G401.6 (cell line): ENCODE measurements around the gene PISD.

Source experiments
- FAIRE-seq: peaks from 2 replicates; lab custom pipeline; 2012; peaks lifted over from hg19 to GRCh38; lab: Jason Lieb, UNC

Gene PISD

DNA sequence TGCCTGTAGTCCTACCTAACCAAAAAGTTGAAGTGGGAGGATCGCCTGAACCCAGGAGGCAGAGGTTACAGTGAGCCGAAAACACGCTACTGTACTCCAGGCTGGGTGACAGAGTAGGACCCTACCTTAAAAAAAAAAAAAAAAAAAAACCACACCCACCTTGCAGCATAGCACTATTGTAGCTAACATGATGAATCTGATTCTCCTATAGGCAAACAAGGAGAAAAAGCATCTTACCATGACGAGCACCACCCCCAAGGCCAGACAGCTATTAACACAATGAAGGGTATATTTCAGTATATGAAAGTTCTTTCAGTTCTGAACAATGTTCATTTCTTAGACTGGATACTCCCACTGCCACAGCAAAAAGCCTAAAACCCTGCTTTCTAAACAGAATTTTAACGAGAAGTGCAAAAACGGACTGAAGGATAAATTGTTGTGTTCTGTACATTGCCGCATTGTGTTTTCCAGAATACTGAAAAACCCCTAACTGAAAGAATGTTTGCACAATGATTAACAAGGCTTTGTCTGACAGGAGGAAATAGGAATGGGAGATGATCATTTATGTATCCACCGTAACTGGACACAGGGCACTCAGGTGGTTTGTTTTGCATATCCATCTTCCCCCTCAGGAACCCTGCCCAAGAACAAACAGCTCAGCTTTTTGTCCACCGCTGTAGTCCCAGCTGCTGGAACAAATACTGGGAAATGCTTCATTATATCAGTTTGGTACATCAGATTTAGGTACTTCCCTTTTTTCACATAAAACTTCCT lies 8.9 kb downstream of the PISD start:
- FAIRE-seq, result no peak

DNA sequence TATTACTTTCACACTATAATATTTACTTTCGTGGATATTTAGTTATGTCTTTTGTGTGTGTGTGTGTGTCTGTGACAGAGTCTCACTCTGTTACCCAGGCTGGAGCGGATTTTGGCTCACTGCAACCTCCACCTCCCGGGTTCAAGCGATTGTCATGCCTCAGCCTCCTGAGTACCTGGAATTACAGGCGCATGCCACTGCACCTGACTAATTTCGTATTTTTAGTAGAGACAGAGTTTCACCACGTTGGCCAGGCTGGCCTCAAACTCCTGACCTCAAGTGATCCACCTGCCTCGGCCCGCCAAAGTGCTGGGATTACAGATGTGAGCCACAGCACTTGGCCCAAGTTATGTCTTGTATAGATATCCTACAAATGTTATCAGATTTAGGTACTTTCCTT lies 9.9 kb downstream of the PISD start:
- FAIRE-seq, result no peak

DNA sequence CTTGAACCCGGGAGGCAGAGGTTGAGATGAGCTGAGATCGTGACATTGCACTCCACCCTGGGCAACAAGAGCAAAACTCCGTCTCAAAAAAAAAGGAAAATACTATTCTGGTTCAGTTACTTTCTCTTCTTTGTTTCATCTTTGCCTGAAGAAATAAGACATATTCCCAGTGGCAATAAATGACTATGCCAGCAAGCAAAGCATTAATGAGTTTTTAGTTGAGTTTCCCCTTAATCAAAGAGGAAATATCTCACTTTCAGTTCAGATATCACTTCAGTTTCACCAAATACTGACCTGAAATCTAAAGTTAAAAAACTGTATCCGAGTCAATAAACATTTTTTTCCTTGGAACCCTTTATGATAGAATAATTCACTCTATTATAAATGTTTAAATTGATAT lies 10.4 kb downstream of the PISD start:
- no peak for FAIRE-seq

DNA sequence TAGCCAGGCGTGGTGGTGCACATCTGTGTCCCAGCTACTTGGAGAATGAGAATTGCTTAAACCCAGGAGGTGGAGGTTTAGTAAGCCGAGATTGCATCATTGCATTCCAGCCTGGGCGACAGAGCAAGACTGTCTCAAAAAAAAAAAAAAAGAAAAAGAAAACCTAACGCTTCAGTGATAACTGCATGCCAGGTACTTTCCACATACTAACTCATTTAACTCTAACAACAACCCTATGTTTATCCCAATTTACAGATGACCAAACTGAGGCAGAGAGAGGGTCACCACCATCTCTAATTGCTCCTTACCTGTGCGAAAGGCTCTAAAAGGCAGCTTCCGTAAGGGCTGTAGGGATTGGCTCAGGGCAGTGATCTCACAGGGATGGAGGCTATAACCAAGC lies 11.6 kb downstream of the PISD start:
- no peak for FAIRE-seq

DNA sequence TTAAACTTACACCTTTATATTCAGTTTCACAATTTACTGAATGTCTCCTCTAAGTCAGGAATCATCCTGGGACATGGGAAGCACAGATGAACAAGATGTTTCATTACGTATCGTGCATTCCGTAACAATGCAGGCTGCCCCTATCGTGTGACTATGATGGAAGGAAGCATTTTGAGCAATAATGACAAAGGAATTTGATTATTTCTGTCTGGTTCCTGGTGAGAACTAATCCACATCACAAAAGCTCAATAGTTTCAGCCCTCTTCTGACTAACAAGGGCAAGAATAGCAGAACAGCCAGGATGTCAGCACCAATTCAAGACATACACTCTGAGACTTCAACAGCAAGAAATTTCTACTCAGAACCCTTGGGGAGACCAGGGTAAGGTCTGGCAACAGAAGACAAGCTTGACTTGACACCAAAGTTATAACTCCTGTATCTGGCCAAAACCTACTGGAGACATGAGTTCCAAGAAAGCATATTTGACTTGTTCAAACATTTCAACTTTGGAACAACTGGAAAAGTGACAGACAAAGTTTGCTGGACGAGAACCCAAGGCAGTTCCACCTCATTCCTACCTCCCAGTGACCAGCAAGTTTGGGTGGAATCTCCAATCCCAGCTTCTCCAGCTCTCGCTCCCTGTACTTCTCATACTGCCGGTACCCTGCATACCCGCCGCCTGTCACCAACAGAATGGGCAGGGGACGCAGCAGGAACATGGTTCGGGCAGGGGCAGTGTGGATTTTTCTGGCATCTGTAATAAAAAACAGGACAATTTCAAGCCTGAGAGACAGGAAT lies 14.3 kb downstream of the PISD start:
- FAIRE-seq, result peak; percentile 97

DNA sequence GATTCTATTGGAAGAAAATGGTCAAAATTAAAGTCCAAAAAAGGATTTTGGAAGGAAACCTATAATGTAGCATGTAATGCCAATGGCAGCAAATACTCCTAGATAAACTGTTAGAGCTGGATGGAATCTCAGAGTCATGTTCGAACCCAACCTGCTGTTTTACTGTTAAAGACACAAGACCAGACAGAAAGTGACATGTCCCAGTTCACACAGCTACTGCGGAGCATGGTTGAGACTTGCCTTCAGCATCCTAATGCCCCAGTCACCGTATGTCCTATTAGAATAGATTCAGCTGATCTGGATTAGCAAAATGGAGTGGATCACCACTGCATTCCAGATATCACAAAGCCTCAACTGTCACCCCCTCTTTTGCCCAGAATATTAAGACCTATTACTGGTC lies 14.9 kb downstream of the PISD start:
- no peak for FAIRE-seq

DNA sequence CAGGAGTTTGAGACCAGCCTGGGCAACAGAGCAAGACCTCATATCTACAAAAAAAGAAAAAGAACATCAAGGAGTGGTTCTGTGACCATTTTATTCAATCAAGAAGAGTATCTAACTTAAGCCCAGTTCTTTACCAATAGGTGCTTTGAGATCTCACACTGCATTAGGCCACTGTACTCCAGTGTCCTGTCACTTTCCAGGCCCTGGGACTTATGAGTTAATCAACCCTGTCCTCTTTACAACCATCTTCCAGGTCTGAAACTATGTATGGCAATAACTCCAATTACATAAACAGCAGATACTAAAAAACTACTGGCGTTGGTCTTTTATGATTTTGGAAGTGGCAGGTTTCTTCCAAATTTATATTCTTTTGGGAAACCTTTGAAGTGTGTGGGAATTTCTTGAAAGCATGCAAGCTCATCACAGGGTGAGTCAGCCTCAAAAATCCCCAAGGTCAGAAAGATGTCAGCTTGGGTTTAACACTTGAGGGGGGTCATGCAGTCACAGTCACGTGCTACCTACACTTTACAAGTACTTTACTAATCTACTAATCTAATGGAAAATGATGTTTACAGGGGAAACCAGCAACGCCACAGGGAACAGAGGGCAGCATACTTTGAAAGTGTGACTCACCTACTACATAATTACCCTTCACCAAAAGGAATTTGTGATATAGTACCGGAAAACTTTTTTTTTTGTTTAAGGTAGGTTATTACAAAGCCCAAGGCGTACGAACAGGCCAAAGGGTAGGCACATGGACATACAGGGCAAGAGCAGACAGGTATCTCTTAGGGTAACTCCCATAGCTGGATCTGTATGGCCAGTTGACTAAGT lies 15.6 kb downstream of the PISD start:
- FAIRE-seq, result peak; percentile 99

DNA sequence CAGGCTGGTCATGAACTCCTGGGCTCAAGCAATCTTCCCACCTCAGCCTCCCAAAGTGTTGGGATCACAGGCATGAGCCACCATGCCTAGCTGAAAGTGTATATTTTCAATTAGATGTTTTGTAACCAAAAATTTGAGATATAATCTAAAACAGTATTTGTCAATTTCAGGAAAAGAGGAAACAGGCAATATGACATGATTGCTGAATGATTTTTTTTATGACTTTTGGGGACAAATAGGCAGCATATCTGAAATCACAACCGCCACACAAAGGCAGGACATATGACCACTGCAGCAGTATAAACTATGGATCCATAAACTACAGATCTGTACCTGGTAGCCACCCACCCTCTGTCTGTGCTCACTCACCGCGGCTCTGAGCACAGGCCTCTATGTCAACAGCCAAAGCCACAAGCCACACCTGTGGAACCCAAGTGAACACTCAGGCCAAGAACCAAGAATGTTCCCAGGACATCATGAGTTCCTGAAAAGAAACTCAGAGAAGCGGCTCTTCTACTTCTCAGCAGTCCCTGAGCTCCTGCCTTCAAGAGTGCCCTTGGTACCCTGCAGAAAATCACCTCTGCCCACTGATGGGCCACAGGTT lies 22.5 kb downstream of the PISD start:
- FAIRE-seq, result no peak

DNA sequence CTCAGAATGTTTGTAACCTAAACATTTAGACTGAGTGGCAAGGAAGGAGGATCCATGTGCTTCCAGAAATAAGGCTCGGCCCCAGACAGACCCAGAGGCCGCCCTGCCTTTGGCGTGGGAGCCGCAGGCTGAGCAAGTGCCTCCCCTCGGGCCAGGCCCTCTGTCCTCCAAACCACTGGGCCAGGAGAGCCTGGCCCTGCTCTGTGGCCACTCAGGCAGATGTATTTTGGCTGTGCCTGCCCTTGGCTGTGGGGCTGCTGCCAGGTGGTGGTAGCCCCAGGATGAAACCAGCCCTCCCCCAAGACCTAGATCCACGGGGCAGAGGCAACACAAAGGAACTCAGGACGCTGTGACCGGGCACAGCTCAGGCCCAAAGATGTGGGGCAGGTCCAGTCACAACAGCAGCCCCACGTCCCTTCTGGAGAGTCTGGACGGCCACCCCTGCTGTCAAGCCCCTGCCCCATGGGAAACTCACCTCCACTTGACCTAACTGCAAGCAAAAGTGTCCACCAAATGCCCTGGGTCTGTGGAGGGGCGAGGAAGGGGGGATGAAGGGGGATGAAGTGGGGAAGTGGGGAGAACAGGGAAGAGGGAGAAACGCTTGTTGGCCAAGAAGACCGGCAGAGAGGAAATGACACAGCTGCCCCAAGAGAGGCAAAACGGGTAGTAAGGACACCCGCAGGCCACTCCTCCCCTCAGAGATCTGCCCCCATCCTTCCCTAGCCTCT lies 24.0 kb downstream of the PISD start:
- FAIRE-seq, result no peak

DNA sequence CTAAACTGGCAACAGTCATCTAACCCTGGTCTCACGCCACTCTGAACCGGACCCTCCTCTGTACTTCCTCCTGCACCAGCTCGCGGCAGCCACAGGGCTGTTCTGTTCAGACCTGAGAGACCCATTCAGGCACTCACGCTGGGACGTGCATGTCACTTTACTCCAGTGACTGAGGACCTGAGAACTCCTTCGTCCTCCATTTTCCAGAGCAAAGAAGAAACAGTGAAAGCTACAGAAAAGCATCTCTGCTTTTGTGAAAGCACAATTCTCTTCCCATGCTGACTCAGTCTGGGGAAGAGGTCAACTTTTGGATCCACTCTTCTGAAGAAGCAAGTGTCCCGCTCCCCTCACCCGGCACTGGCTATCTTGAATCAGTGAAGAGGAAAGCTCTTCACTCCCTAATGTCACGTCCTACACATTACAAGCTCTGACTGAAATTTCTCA lies 24.5 kb downstream of the PISD start:
- no peak for FAIRE-seq

DNA sequence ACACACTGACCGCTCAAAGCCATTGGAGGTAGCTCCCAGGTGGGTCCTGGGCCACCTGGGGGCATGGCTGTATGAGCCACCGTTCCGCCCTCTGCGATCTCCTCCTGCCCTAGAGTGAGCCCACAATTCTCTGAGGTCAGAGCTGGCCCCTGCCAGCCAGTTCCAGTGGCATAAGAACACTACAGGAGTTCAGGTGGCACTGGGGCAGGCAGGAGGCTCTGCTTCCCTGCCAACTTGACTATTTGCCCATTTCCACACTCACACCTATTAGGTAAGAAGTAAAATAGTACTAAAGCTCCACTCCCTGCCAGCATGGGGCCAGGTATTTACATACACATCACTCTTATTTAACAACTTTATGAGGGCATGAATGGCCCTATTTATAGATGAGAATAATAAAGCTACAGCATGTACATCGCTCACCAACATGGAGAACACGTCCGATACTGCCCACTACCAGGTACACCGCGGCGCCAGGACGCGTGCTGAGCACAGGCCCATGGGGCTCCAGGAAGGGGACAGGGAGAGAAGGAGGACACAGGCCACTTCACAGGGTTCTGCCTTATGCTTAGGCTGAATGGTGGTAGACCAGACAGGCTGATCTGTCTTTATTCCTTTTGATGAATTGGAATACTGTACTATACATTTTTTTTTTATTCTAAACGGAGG lies 26.2 kb downstream of the PISD start:
- FAIRE-seq, result no peak

DNA sequence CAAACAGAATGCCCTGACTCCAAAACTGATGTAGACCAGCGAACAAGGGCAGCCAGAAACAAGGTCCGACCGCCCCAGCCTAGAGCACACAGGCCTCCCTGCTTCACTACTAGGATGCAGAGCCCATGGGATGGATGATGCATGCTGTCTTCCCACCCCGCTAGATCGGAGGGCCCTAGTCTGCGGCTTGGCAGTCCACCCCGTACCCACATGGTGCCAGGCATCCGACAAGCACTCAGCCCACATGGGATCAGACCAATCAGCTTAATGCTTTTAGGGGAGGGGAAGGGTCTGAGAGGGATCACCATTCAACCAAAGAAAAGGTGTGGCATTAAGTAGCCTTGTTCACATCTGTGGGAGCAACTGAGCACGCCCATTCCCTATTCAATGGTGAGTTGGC lies 30.6 kb downstream of the PISD start:
- FAIRE-seq, result no peak

DNA sequence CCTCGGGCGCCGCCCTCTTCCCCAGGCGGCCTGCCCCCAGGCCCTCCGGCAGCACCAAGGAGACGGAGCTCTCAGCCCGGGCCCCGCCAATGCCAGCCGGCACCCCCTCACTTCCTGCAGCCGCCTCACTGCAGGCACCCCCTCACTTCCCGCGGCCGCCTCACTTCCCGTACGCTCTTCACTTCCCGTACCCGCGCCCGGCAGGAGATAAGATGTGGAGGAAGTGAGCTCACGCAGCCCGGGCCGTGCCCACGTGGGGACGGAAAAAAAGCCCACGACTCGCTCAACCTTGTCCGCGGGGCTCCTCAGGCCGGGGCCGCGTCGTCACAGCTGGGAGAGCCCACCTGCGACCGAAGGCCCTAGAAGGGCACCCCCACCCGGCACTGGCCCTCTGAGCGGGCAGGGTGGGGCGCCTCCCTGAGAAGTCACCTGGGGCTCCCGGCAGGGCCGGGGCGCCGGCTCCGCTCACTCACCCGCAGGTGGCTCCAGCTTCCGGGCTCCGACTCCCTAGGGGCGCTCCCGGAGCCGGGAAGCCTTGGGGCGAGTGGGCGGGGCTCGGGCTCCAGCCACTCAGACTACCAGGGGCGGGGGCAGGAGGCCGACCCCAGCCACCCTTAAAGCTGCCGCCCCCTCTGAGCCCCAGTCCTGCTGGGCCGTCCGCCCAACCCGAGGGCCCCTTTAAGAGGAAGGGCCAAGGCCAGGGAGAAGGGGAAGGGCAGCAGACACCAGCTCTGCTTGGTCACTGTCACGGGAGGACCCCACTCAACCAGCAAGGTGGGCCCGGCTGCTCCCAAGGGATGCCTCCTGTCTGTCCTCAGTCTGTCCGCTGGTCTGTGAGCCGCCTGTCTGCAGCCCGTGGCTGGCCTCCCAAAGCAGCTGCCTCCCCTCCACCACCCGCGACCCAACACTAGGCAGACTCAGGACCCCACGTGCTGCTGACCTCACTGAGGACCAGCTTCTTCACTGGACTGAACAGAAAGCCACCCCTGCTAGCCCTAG lies 31.4 kb downstream of the PISD start:
- FAIRE-seq, result peak; percentile 79

DNA sequence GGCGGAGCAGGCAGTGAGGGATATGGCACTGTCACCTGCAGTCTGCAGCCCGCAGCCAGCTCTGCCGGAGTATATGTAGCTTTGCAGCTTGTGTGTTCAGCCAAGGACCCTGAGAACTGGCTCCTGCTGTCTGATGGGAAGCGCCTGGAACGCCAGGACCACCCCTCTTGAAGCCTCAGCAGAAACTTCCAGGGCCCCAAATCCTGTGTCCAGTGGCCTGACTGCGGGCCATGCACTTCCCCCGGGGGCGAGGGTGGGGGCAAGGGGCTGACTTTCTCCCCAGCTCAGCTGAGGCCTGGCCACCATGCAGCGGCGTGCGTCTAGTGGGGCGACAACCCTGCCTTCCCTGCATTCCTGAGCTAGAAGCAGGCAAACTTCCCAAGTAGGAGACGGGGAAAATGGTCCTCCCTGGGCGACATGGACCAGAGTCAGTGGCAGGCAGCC lies 32.3 kb downstream of the PISD start:
- no peak for FAIRE-seq

DNA sequence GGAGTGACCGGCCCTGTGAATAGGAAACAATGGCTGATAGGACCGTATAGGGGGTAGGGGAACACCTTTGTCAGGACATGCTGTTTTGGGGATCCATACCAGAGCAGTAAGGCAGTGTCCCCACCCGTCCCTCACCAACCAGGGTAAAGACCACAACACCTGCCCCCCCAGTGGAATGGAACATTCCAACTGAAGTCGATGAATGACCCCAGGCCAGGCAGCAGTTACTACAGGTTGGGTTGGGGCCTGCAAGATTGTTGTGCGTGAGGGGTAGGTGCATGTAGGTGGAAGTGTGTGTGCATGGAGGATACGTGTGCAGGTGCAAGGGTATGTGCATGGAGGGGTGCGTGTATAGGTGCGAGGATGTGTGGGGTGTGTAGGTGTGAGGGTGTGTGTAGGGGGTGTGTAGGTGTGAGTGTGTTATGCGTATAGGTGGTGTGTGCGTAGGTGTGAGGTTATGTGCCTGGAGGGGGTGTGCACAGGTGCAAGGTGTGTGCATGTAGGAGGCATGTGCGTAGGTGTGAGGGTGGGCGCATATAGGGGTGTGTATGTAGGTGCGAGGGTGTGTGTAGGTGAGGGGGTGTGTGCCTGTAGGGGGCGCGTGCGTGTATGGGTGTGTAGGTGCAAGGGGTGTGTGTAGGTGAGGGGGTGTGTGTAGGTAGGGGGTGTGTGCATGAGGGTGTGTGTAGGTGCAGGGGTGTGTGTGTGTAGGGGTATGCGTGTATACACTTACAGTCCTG lies 32.9 kb downstream of the PISD start:
- FAIRE-seq, result no peak

DNA sequence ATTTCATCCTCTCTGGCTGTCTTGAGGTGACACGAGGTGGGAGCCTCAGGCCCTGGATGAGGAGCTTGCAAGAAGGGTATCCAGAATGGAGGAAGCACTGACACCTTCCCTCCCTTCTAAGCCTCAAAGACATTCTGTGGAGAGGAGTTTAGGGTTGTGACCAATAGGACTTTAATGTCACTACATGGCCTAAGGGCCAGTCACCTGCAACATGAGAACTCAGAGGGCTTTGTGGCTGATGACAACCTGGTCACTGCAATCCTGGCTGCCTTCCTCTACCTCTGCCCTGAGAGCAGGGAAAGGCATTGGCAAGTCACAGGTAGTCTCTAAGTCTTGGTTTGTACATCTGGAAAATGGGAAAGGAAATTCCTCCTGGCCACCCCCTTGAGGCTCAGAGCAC lies 33.7 kb downstream of the PISD start:
- FAIRE-seq, result no peak

DNA sequence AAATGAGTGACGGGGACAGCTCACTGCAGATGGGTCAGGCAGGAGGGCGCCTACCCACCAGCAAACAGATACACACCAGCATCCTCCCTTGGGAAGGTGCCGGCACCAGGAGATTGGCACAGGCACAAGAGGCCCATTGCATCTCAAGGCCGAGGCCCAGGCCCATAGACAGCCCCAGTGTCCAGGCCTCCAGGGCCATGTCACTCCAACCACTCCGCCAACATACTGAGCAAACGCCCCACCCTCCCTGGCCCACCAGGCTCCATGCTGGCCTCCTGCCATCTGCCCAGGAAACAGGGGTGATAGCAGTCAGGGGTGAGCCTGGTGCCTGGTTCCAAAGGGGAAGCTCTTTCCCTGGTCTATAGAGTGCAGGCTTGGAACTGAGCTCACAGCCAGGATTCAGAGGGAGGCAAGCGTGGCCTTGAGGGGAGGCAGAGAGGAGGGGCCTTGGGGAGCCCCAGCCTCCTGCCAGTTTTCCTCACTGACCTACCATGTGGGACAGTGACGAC lies 34.7 kb downstream of the PISD start:
- no peak for FAIRE-seq

DNA sequence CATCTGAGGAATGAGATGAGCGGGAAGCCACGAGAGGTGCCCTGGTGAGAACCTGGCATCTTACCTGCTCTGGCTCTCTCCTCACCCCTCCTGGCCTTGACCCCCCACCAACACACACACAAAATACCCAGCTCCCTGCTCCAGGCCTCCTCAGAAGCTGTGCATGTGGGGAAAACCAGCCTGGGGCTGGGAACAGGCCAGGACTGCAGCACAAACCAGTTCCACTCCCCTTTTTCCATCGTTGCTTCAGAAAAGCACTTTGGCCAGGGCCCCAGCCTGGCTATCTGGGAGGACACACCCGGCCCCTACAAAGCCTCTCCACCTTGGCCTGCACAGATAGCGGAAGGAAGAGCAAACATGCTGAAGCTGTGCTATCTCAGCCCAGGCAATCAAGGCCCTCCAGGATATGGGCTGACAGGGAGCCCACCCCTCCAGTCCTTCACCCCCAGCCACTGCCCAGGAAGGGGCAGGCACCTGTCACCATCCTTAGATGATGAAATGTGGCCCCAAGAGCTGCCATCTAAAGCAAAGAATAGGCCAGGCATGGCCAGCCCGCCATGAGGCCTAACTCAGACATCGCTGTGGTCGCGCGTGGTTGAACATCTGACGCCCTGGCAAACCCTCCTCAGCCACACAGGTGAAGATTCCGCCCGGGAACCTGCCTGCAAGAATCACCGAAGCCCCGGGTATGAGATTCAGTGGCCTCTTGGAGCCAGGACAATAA lies 35.4 kb downstream of the PISD start:
- no peak for FAIRE-seq
